ENCODE measurements around the gene ZNF524. TPM values are rescaled to one million over a fixed set of nuclear protein-coding genes. Genes with fewer than 3 reads are reported as not detected.

ZNF524 gene
- total and polyA plus RNA-seq, 2 experiments from 2014 or later, result 8.4 to 18.5 TPM

DNA sequence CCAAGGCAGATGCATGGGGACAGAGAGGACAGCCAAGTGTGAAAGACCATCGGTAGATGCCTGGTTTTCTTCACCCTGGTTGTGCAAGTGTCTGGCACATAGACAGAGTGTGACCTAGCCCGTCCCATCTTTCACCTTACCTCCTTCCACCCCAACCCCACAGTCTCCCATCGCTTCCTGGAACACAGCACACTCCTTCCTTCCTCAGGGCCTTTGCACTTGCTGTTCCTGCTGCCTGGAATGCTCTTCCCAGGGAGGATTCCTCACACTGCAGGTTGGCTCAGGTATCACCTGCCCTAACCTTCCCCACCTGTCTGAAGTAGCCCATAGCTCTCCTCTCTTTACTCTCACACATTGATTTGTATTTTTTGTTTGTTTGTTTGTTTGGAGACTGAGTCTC lies 3.8 kb upstream of the ZNF524 start:
- Histone ChIP-seq H3K9me2 (replicated peaks; ENCODE audit: insufficient read depth) (no peaks in the 10 kb centered on the region), H3K4me1 (ENCODE audit: insufficient read depth) (peaks cover 6% of the 10 kb centered on the region), H3K36me3 (replicated peaks; ENCODE audit: insufficient read depth, low read depth) (no peaks in the 10 kb centered on the region), H4K20me1 (ENCODE audit: insufficient read depth, poor library complexity, severe bottlenecking) (no peaks in the 10 kb centered on the region), H2AFZ (no peak overlapping the region), H3K9me3 (ENCODE audit: low read depth) (no peaks in the 10 kb centered on the region), H3K4me2 (no peak overlapping the region), H3K27ac (no peak overlapping the region), H3K79me2 (peaks cover 5% of the 10 kb centered on the region), H3K4me3 (no peak overlapping the region), H3K27me3 (no peaks in the 10 kb centered on the region)
- DNase-seq (ENCODE audit: low spot score), result no peak
- 98% methylated on average over 3 of the region's 3 CpGs for WGBS (ENCODE audit: low lambda C conversion rate, missing lambda C conversion rate)
- TF ChIP-seq EZH2phosphoT487 (IDR thresholded peaks at IDR 0.05; ENCODE audit: low read depth, severe bottlenecking, unreplicated experiment) (no peak), EZH2 (IDR thresholded peaks at IDR 0.05; ENCODE audit: borderline replicate concordance) (no peak)
- TF ChIP-seq, protein P1, sequence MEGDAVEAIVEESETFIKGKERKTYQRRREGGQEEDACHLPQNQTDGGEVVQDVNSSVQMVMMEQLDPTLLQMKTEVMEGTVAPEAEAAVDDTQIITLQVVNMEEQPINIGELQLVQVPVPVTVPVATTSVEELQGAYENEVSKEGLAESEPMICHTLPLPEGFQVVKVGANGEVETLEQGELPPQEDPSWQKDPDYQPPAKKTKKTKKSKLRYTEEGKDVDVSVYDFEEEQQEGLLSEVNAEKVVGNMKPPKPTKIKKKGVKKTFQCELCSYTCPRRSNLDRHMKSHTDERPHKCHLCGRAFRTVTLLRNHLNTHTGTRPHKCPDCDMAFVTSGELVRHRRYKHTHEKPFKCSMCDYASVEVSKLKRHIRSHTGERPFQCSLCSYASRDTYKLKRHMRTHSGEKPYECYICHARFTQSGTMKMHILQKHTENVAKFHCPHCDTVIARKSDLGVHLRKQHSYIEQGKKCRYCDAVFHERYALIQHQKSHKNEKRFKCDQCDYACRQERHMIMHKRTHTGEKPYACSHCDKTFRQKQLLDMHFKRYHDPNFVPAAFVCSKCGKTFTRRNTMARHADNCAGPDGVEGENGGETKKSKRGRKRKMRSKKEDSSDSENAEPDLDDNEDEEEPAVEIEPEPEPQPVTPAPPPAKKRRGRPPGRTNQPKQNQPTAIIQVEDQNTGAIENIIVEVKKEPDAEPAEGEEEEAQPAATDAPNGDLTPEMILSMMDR (IDR thresholded peaks at IDR 0.05; ENCODE audit: poor library complexity), result no peak

GRCh38 chr19:55597501-55597921 lies 2.6 kb upstream of the ZNF524 start:
- H3K27ac ChIP-seq, result no peak overlapping the region
- H3K4me3 ChIP-seq, result no peak overlapping the region
- H3K9me3 ChIP-seq (ENCODE audit: low read depth), result no peaks in the 10 kb centered on the region
- H3K4me1 ChIP-seq (ENCODE audit: insufficient read depth), result peaks cover 6% of the 10 kb centered on the region
- DNase-seq (ENCODE audit: low spot score), result no peak
- H3K9me2 ChIP-seq (replicated peaks; ENCODE audit: insufficient read depth), result no peaks in the 10 kb centered on the region
- peaks cover 5% of the 10 kb centered on the region for H3K79me2 ChIP-seq
- no peaks in the 10 kb centered on the region for H3K27me3 ChIP-seq
- no peak overlapping the region for H2AFZ ChIP-seq
- no peak overlapping the region for H3K4me2 ChIP-seq
- no peak for TF ChIP-seq EZH2 (IDR thresholded peaks at IDR 0.05; ENCODE audit: borderline replicate concordance)
- no peak for TF ChIP-seq EZH2phosphoT487 (IDR thresholded peaks at IDR 0.05; ENCODE audit: low read depth, severe bottlenecking, unreplicated experiment)
- TF ChIP-seq, protein P1 (IDR thresholded peaks at IDR 0.05; ENCODE audit: poor library complexity), result no peak
- H3K36me3 ChIP-seq (replicated peaks; ENCODE audit: insufficient read depth, low read depth), result no peaks in the 10 kb centered on the region
- no peaks in the 10 kb centered on the region for H4K20me1 ChIP-seq (ENCODE audit: insufficient read depth, poor library complexity, severe bottlenecking)
- 98% methylated on average over 27 of the region's 30 CpGs for WGBS (ENCODE audit: low lambda C conversion rate, missing lambda C conversion rate)

DNA sequence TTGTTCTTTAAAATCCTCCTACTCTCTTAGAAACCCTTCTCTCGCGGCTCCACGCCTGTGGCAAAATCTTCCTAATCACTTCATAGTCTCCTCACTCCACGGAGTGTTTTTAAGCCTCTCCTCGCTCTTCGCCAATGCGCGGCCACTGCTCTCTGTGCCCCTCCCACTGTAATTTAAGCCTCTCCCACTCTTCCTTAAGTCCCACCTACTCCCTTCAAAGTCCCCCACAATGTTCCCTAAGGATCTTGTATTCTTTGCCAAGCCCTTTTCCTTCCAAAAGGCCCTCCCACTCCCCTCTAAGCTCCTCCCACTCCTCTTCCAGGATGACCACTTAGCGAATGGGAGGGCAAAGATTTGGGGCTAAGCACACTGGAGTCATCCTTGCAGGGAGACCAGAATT lies 2.1 kb upstream of the ZNF524 start:
- H3K9me2 ChIP-seq (replicated peaks; ENCODE audit: insufficient read depth), result no peaks in the 10 kb centered on the region
- WGBS (ENCODE audit: low lambda C conversion rate, missing lambda C conversion rate), result 93% methylated on average over 9 of the region's 9 CpGs
- H3K79me2 ChIP-seq, result peaks cover 5% of the 10 kb centered on the region
- H3K4me3 ChIP-seq, result no peak overlapping the region
- H4K20me1 ChIP-seq (ENCODE audit: insufficient read depth, poor library complexity, severe bottlenecking), result no peaks in the 10 kb centered on the region
- H3K27ac ChIP-seq, result no peak overlapping the region
- no peak overlapping the region for H2AFZ ChIP-seq
- no peak overlapping the region for H3K4me2 ChIP-seq
- no peak for DNase-seq (ENCODE audit: low spot score)
- TF ChIP-seq EZH2 (IDR thresholded peaks at IDR 0.05; ENCODE audit: borderline replicate concordance) (no peak), EZH2phosphoT487 (IDR thresholded peaks at IDR 0.05; ENCODE audit: low read depth, severe bottlenecking, unreplicated experiment) (no peak)
- TF ChIP-seq, protein P1 (IDR thresholded peaks at IDR 0.05; ENCODE audit: poor library complexity), result no peak
- peaks cover 6% of the 10 kb centered on the region for H3K4me1 ChIP-seq (ENCODE audit: insufficient read depth)
- no peaks in the 10 kb centered on the region for H3K36me3 ChIP-seq (replicated peaks; ENCODE audit: insufficient read depth, low read depth)
- no peaks in the 10 kb centered on the region for H3K27me3 ChIP-seq
- H3K9me3 ChIP-seq (ENCODE audit: low read depth), result no peaks in the 10 kb centered on the region
